ENCODE measurements around the gene ZNF574. TPM values are rescaled to one million over a fixed set of nuclear protein-coding genes. Genes with fewer than 3 reads are reported as not detected.

ZNF574 gene
- total RNA-seq, 1 experiment from 2014 or later: 35.6 TPM

- Histone ChIP-seq H2AFZ (ENCODE audit: low read length) (no peak overlapping the region), H3K23me2 (ENCODE audit: insufficient read length, low read depth, low read length, poor library complexity, severe bottlenecking) (peaks cover 19% of the 10 kb centered on the region), H3K4me1 (ENCODE audit: insufficient read depth, low read length) (peaks cover 2% of the 10 kb centered on the region; the same call in 1 of the 2 replicates), H3K4ac (ENCODE audit: low read depth, low read length) (no peak overlapping the region), H4K8ac (replicated peaks; ENCODE audit: insufficient read length, low read depth, low read length) (no peak overlapping the region), H2BK20ac (ENCODE audit: low read depth, low read length, poor library complexity, severe bottlenecking) (no peak overlapping the region), H4K91ac (ENCODE audit: insufficient read length, low read depth, low read length) (no peak overlapping the region), H3K4me2 (ENCODE audit: insufficient read depth, insufficient read length, low read length) (no peak overlapping the region), H2BK15ac (ENCODE audit: low read depth, low read length) (no peak overlapping the region), H4K20me1 (ENCODE audit: control insufficient read depth, insufficient read depth, insufficient read length) (no peaks in the 10 kb centered on the region), H2BK12ac (ENCODE audit: insufficient read length, low read depth, low read length) (no peak overlapping the region), H3K14ac (ENCODE audit: insufficient read depth, low read length) (no peak overlapping the region), H4K5ac (ENCODE audit: insufficient read length, low read depth, low read length) (no peak overlapping the region), H3T11ph (ENCODE audit: low read length) (no peak overlapping the region), H3K27me3 (ENCODE audit: insufficient read depth, low read length) (no peaks in the 10 kb centered on the region), H2AK5ac (ENCODE audit: insufficient read length, low read length) (no peak overlapping the region), H3K79me1 (ENCODE audit: insufficient read depth, low read depth, low read length, poor library complexity, severe bottlenecking) (no peaks in the 10 kb centered on the region), H2BK120ac (ENCODE audit: low read depth, low read length, poor library complexity, severe bottlenecking) (no peak overlapping the region), H3K9ac (ENCODE audit: extremely low read depth, insufficient read length, low read length) (no peak overlapping the region), H3K79me2 (ENCODE audit: insufficient read depth, low read length) (peaks cover 3% of the 10 kb centered on the region; the same call in 1 of the 2 replicates), H3K23ac (ENCODE audit: insufficient read length, low read depth, low read length) (no peak overlapping the region), H2BK5ac (ENCODE audit: insufficient read length, low read length) (no peak overlapping the region), H3K56ac (ENCODE audit: insufficient read length, low read depth, low read length) (no peak overlapping the region), H3K27ac (ENCODE audit: insufficient read length, low read depth, low read length) (no peak overlapping the region), H3K9me3 (ENCODE audit: control insufficient read depth, low read depth, low read length) (no peaks in the 10 kb centered on the region), H3K18ac (ENCODE audit: insufficient read length, low read depth, low read length) (no peak overlapping the region)
- TF ChIP-seq CTCF (conservative IDR thresholded peaks at IDR 0.05): no peak
- no peak for DNase-seq
- Mint-ChIP-seq H3K4me1 (peaks cover 13 to 25% of the 10 kb centered on the region in 2 experiments), H3K9me3 (no peaks in the 10 kb centered on the region), H3K4me3 (peak overlapping the region in 1 of 2 experiments; percentile 59; a peak in 3 of 5 replicates), H3K27ac (no peak overlapping the region), H3K36me3 (ENCODE audit: insufficient read depth in 1 of 3, low read depth in 3 of 3) (peaks cover 0 to 5% (median 0%) of the 10 kb centered on the region in 3 experiments; a peak in 3 of 7 replicates), H3K27me3 (ENCODE audit: low read depth) (no peaks in the 10 kb centered on the region; the same call in none of the 2 replicates)
- WGBS (ENCODE audit: extremely low coverage, insufficient read length, low lambda C conversion rate): no CpG with 5 or more reads among the region's 12 CpGs
These were observed 4.7 kb upstream of the ZNF574 start for GRCh38 chr19:42071247-42071646.

Measured in H9 (cell line).